ENCODE measurements around the gene CYP11A1. TPM values are rescaled to one million over a fixed set of nuclear protein-coding genes. Genes with fewer than 3 reads are reported as not detected.

The CYP11A1 gene
- polyA plus RNA-seq, 1 donor, result 0.55 TPM

DNA sequence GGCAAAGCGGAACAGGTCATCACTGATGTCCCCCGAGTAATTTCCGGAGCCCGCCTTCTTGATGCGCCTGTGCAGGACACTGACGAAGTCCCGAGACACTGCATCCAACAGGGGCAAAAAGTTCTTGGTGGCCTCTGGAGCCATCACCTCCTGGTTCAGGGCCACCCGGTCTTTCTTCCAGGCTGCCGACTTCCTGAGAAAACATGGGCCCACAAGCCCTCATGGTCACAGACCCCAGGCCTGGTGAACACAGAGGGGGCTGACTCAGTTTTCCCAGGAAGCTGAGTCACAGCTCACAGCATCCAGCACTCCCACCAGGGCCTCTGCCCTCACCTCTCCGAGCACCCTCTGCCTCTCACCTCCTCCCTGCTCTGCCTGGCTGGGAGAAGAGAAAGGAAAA lies 22.4 kb downstream of the CYP11A1 start:
- H3K4me1 ChIP-seq (ENCODE audit: control insufficient read depth, insufficient read depth, low read length), result no peaks in the 10 kb centered on the region
- H3K9me3 ChIP-seq (ENCODE audit: control insufficient read depth, low read depth, low read length), result no peaks in the 10 kb centered on the region
- DNase-seq, result no peak
- no peaks in the 10 kb centered on the region for H3K36me3 ChIP-seq (ENCODE audit: control insufficient read depth, insufficient read depth, low read length)
- no peak overlapping the region for H3K4me3 ChIP-seq (ENCODE audit: low read length)
- H3K27me3 ChIP-seq (ENCODE audit: control insufficient read depth, insufficient read depth, low read length), result peaks cover 3% of the 10 kb centered on the region
- H3K27ac ChIP-seq (ENCODE audit: low read length), result no peak overlapping the region
- WGBS (ENCODE audit: insufficient coverage, low lambda C conversion rate), result no CpG with 5 or more reads among the region's 10 CpGs

DNA sequence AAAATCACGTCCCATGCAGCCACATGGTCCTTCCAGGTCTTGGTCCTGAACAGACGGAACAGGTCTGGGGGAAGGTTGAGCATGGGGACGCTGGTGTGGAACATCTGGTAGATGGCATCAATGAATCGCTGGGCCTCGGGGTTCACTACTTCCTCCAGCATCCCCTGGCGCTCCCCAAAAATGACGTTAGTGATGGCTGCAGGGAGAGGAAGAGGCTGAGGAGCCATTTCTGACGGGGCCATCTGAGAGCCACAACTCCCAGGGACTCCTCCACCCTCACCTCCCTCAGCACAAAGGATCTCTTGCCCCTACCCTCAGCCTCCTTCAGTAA lies 23.7 kb downstream of the CYP11A1 start:
- Histone ChIP-seq H3K4me1 (ENCODE audit: control insufficient read depth, insufficient read depth, low read length) (no peaks in the 10 kb centered on the region), H3K4me3 (ENCODE audit: low read length) (no peak overlapping the region), H3K9me3 (ENCODE audit: control insufficient read depth, low read depth, low read length) (no peaks in the 10 kb centered on the region), H3K27ac (ENCODE audit: low read length) (no peak overlapping the region), H3K36me3 (ENCODE audit: control insufficient read depth, insufficient read depth, low read length) (no peaks in the 10 kb centered on the region), H3K27me3 (ENCODE audit: control insufficient read depth, insufficient read depth, low read length) (peaks cover 3% of the 10 kb centered on the region)
- DNase-seq, result no peak
- no CpG with 5 or more reads among the region's 8 CpGs for WGBS (ENCODE audit: insufficient coverage, low lambda C conversion rate)

DNA sequence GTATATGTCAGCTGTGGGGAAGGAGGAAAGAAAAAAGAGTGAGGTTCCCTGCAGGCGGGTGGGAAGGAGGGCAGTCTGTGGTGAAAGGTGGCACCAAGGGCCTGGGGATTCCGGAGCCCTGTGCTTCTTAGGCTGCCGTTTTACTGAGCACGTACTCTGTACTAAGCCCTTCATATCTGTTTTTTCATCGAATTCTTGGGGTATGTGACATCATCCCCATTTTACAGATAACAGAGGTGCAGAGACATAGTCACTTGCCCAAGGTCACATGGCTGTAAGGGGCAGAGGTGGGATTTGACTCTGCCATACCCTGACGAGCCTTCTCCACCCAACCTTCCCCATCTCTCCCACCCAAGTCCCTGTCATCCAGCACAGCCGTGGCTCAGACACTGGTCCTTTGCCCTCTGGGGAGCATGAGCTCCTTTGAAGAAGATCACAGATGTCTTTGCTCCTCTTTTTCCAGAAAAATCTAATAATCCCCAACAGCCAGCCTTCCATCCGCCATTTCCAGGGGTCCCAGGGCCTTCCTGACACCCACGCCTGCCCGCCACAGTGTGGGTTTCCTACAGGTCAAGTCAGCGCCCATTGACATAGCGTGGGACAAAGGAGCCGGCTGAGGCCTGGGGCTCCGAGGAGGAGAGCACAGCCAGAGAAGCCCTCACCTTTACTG lies 24.2 kb downstream of the CYP11A1 start:
- no peak for DNase-seq
- no peak overlapping the region for H3K4me3 ChIP-seq (ENCODE audit: low read length)
- H3K9me3 ChIP-seq (ENCODE audit: control insufficient read depth, low read depth, low read length), result no peaks in the 10 kb centered on the region
- no CpG with 5 or more reads among the region's 14 CpGs for WGBS (ENCODE audit: insufficient coverage, low lambda C conversion rate)
- no peaks in the 10 kb centered on the region for H3K36me3 ChIP-seq (ENCODE audit: control insufficient read depth, insufficient read depth, low read length)
- H3K27me3 ChIP-seq (ENCODE audit: control insufficient read depth, insufficient read depth, low read length), result peaks cover 3% of the 10 kb centered on the region
- no peaks in the 10 kb centered on the region for H3K4me1 ChIP-seq (ENCODE audit: control insufficient read depth, insufficient read depth, low read length)
- H3K27ac ChIP-seq (ENCODE audit: low read length), result no peak overlapping the region

DNA sequence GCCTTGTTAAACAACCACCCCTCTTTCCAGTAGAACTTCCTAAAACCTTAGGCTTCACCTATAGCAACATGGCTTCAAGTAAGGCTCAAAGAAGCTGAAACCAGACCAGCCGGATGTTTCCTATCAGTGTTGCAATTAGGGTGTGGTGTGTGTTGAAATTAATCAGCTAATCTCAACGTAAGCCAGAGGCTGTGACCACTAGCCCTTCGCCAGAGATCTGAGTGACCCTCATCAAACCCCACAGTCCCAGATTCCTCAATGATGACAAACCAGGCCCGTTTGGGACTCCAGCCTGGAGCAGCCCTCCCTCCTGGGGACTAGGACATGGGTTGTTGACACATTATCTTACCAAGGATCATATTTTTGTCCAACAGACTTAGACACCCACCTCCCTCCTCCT lies 27.3 kb downstream of the CYP11A1 start:
- Histone ChIP-seq H3K27me3 (ENCODE audit: control insufficient read depth, insufficient read depth, low read length) (peaks cover 3% of the 10 kb centered on the region), H3K4me3 (ENCODE audit: low read length) (no peak overlapping the region), H3K36me3 (ENCODE audit: control insufficient read depth, insufficient read depth, low read length) (no peaks in the 10 kb centered on the region), H3K4me1 (ENCODE audit: control insufficient read depth, insufficient read depth, low read length) (no peaks in the 10 kb centered on the region), H3K27ac (ENCODE audit: low read length) (no peak overlapping the region), H3K9me3 (ENCODE audit: control insufficient read depth, low read depth, low read length) (no peaks in the 10 kb centered on the region)
- DNase-seq, result no peak
- WGBS (ENCODE audit: insufficient coverage, low lambda C conversion rate), result no CpG with 5 or more reads among the region's 4 CpGs

DNA sequence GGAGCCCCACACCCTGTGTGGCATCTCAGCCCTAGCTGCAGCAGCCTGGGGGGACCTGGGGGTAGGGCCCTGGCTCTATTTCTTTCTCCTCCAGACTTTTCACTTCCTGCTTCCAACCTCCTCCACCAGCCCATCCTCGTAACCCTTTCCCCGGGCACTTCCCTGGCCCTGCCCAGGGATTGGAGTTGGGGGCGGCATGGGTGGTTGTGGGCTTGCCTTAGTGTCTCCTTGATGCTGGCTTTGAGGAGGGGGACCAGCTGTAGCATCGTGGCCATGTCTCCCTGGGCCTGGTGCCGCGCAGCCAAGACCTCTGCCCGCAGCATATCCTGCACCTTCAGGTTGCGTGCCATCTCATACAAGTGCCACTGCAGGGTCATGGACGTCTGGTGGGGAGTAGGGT lies 28.1 kb downstream of the CYP11A1 start:
- no peak for DNase-seq

DNA sequence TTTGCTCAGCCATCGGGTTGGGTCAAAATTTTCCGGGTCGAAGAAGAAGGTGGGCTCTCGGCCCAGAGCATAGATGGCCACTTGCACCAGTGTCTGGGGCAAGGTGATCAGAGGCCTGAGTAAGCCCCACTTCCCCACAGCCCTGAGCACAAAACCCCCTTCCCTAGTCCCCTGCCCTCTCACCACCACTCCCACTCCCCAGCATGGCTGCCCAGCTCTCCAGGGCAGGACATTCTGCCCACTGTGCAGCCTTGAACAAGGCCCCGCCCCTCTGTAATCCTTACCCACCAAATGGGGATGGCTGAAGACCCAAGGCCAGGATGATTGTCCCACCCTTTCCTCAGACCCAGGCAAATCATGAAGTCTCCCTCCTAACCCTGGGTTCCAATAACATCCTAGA lies 28.8 kb downstream of the CYP11A1 start:
- WGBS (ENCODE audit: insufficient coverage, low lambda C conversion rate), result no CpG with 5 or more reads among the region's 5 CpGs

More for the DNA sequence above, 28.1 kb downstream of the CYP11A1 start:
- H3K36me3 ChIP-seq (ENCODE audit: control insufficient read depth, insufficient read depth, low read length), result no peaks in the 10 kb centered on the region
- H3K4me1 ChIP-seq (ENCODE audit: control insufficient read depth, insufficient read depth, low read length), result no peaks in the 10 kb centered on the region
- H3K27me3 ChIP-seq (ENCODE audit: control insufficient read depth, insufficient read depth, low read length), result peaks cover 3% of the 10 kb centered on the region
- H3K27ac ChIP-seq (ENCODE audit: low read length), result no peak overlapping the region
- no peak overlapping the region for H3K4me3 ChIP-seq (ENCODE audit: low read length)
- WGBS (ENCODE audit: insufficient coverage, low lambda C conversion rate), result no CpG with 5 or more reads among the region's 9 CpGs
- no peaks in the 10 kb centered on the region for H3K9me3 ChIP-seq (ENCODE audit: control insufficient read depth, low read depth, low read length)

DNA sequence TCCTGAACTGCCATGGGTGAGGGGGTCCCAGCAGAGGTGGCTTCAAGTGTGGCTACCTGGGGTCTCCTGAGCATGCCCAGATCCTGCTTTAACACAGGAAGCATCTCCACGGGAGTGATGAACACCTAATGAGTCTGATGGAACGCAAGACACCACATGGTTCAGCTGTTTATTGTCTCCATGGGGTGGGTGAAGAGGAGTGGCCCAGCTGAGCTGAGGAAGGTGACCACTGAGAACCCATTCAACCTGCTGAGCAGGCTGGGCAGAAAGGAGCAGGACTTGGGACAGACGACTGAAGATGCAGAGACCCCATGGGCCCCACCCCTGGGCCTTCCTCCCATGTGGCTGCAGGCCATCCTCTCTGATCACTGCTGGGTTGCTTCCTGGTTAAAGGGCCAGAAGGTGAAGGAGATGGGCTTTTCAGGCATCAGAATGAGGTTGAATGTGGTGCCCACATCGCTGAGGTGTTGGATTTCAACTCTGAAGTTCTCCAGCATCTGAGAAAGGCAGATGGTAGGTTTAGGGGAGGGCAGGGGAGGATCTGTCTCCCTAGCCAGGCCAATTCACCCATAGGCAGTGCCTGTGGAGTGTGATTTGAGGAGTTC lies 29.7 kb downstream of the CYP11A1 start:
- H3K4me1 ChIP-seq (ENCODE audit: control insufficient read depth, insufficient read depth, low read length), result no peaks in the 10 kb centered on the region
- H3K27ac ChIP-seq (ENCODE audit: low read length), result no peak overlapping the region
- H3K9me3 ChIP-seq (ENCODE audit: control insufficient read depth, low read depth, low read length), result no peaks in the 10 kb centered on the region
- DNase-seq, result no peak
- WGBS (ENCODE audit: insufficient coverage, low lambda C conversion rate), result no CpG with 5 or more reads among the region's 4 CpGs
- no peak overlapping the region for H3K4me3 ChIP-seq (ENCODE audit: low read length)
- no peaks in the 10 kb centered on the region for H3K36me3 ChIP-seq (ENCODE audit: control insufficient read depth, insufficient read depth, low read length)
- H3K27me3 ChIP-seq (ENCODE audit: control insufficient read depth, insufficient read depth, low read length), result peaks cover 3% of the 10 kb centered on the region

More for the DNA sequence above, 28.8 kb downstream of the CYP11A1 start:
- H3K27me3 ChIP-seq (ENCODE audit: control insufficient read depth, insufficient read depth, low read length), result peaks cover 3% of the 10 kb centered on the region
- no peaks in the 10 kb centered on the region for H3K4me1 ChIP-seq (ENCODE audit: control insufficient read depth, insufficient read depth, low read length)
- H3K36me3 ChIP-seq (ENCODE audit: control insufficient read depth, insufficient read depth, low read length), result no peaks in the 10 kb centered on the region
- no peak overlapping the region for H3K27ac ChIP-seq (ENCODE audit: low read length)
- H3K4me3 ChIP-seq (ENCODE audit: low read length), result no peak overlapping the region
- no peak for DNase-seq
- H3K9me3 ChIP-seq (ENCODE audit: control insufficient read depth, low read depth, low read length), result no peaks in the 10 kb centered on the region

DNA sequence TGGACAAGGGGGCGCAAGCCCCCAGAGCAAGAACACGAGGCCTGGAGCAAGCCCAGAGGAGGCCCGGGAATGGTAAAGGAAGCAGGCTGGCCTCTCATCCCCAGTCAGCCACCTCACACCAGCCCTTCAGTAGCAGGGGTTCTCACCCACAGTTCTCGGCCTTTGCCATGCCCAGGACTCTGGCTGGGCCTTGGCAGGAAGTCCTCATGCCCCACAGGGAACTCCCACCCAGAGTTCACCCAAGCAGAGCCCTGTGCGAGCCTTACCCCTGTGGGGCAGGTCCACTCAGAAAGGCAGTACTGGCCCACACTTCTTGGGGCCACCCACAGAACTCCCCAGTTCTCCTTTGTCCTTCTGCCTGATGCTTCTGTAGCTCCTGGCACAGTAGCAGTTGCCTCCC lies 30.3 kb downstream of the CYP11A1 start:
- no CpG with 5 or more reads among the region's 5 CpGs for WGBS (ENCODE audit: insufficient coverage, low lambda C conversion rate)
- H3K27me3 ChIP-seq (ENCODE audit: control insufficient read depth, insufficient read depth, low read length), result peaks cover 3% of the 10 kb centered on the region
- no peak for DNase-seq
- H3K27ac ChIP-seq (ENCODE audit: low read length), result no peak overlapping the region
- no peaks in the 10 kb centered on the region for H3K9me3 ChIP-seq (ENCODE audit: control insufficient read depth, low read depth, low read length)
- H3K4me3 ChIP-seq (ENCODE audit: low read length), result no peak overlapping the region
- no peaks in the 10 kb centered on the region for H3K4me1 ChIP-seq (ENCODE audit: control insufficient read depth, insufficient read depth, low read length)
- no peaks in the 10 kb centered on the region for H3K36me3 ChIP-seq (ENCODE audit: control insufficient read depth, insufficient read depth, low read length)

DNA sequence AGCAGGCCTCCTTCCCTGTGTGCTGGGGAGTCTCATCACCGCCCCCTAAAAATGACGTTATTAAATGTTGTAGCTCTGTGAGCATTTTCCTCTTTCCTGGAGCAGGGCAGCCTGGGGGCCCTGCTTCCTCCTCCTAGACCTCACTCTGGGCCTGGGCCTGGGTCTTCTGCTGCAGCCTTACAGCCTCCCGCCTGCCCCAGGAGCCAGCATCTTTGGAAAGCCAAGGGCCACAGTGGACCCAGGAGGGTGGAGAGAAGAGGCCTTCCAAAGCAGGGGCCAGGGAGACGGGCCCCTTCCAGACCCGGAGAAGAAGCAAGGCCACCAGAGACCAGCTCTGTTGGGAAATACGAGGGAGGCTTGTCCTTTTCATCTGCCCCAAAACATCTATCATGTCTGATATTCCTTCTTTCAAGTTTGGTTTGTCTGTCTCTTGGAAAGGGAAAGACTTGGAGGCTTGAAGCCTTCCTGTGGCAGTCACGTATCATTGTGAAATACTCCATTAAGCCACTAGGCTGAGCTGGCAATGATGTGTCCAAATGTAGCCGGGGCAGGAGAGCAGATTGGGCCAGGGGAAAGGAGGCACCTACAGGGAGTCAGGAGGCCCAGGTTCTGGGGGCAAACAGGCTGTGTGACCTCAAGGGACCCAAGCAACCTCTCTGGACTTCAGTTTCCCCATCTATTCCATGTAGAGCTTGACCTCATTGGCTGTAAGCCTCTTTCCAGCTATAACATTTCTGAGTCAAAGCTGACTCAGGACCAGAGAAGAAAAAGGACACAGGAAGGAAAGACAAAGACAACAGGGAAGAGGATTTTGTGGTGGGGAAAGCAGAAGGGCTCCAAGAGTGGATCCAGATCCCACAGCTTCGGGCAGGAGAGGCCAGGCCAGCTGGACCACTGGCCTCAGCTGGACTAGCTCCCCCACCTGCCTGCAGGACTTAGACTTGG lies 31.1 kb downstream of the CYP11A1 start:
- DNase-seq, result no peak
- WGBS (ENCODE audit: insufficient coverage, low lambda C conversion rate), result no CpG with 5 or more reads among the region's 9 CpGs

DNA sequence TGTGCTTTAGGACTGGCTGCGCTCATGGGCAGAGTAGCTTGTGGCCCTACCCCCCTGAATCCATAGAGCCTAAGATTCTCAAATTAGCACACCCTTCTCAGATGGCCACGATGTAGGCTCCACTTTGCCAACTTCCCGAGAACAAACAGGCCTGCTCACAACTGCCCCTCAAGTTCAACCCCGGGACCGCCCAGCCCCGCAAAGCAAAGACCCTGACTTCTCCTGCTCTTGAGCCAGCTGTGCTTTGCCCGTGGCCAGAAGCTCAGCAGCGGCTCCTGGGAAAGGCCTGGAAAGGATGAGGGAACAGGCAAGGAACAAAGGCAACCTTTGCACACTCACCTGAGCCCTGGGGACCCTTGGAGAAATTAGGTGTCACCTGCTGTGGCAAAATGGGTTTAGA lies 32.0 kb downstream of the CYP11A1 start:
- Histone ChIP-seq H3K27ac (ENCODE audit: low read length) (no peak overlapping the region), H3K4me3 (ENCODE audit: low read length) (no peak overlapping the region), H3K27me3 (ENCODE audit: control insufficient read depth, insufficient read depth, low read length) (no peaks in the 10 kb centered on the region), H3K36me3 (ENCODE audit: control insufficient read depth, insufficient read depth, low read length) (no peaks in the 10 kb centered on the region), H3K4me1 (ENCODE audit: control insufficient read depth, insufficient read depth, low read length) (no peaks in the 10 kb centered on the region), H3K9me3 (ENCODE audit: control insufficient read depth, low read depth, low read length) (no peaks in the 10 kb centered on the region)
- no peak for DNase-seq
- WGBS (ENCODE audit: insufficient coverage, low lambda C conversion rate), result no CpG with 5 or more reads among the region's 8 CpGs

More for the DNA sequence above, 31.1 kb downstream of the CYP11A1 start:
- Histone ChIP-seq H3K4me1 (ENCODE audit: control insufficient read depth, insufficient read depth, low read length) (no peaks in the 10 kb centered on the region), H3K36me3 (ENCODE audit: control insufficient read depth, insufficient read depth, low read length) (no peaks in the 10 kb centered on the region), H3K27ac (ENCODE audit: low read length) (no peak overlapping the region), H3K9me3 (ENCODE audit: control insufficient read depth, low read depth, low read length) (no peaks in the 10 kb centered on the region), H3K27me3 (ENCODE audit: control insufficient read depth, insufficient read depth, low read length) (peaks cover 3% of the 10 kb centered on the region), H3K4me3 (ENCODE audit: low read length) (no peak overlapping the region)
